Right lobe of liver (tissue), 6 donors: ENCODE results near the gene ELP2. TPM values are rescaled to one million over a fixed set of nuclear protein-coding genes. Genes with fewer than 3 reads are reported as not detected.

Experiments used
- ATAC-seq, 4 donors: fragments of 200-7000 bp; cut with Tn5 transposase; one replicate each; pipeline ENCODE4 v1.9.1; 2020; ENCODE audit warnings: mild to moderate bottlenecking in 4 of 4, moderate library complexity in 4 of 4
- DNase-seq, 3 donors: peaks; one replicate each; pipeline ENCODE4 v3.0.0-alpha.2; 2020
- H3K27ac ChIP-seq, 3 donors: fragments of 200-600 bp; one replicate each; pipeline ENCODE4 v1.8.0; 2022
- H3K27me3 ChIP-seq, 2 donors: fragments of 200-600 bp; one replicate each; pipeline ENCODE4 v1.8.0; 2022
- H3K36me3 ChIP-seq, 4 donors: fragments of 200-600 bp; sonication (generic) in 1 of 4; one replicate each; pipeline versions ENCODE4 v1.5.1 to v1.8.0; 2017 to 2022; ENCODE audit warnings: control low read depth in 1 of 4
- H3K4me1 ChIP-seq, 4 donors: fragments of 200-600 bp; sonication (generic) in 1 of 4; one replicate each; pipeline versions ENCODE4 v1.5.1 to v1.8.0; 2017 to 2022; ENCODE audit warnings: control low read depth in 1 of 4
- H3K4me3 ChIP-seq, 3 donors: fragments of 200-600 bp; one replicate each; pipeline ENCODE4 v1.8.0; 2022
- H3K9me3 ChIP-seq, 4 donors: fragments of 200-600 bp; sonication (generic) in 1 of 4; one replicate each; pipeline versions ENCODE4 v1.5.1 to v1.8.0; 2017 to 2022; ENCODE audit warnings: control low read depth in 1 of 4
- POLR2A ChIP-seq: fragments of 450-650 bp; IDR thresholded peaks from one replicate; pipeline ENCODE4 v1.6.1; 2017; ENCODE audit warnings: antibody characterized with exemption, mild to moderate bottlenecking
- WGBS: methylation state at CpG from one replicate; pipeline ENCODE4 v1.1.6; 2018; ENCODE audit warnings: low coverage, low lambda C conversion rate; ENCODE audit not compliant: insufficient coverage; ENCODE audit errors: missing lambda C conversion rate; 5-methylcytosine and 5-hydroxymethylcytosine counted together
- intact Hi-C, 2 donors: fragments of 100-400 bp; cut with DNase I; formaldehyde crosslinking; loops; one replicate each; pipeline versions ENCODE4 v1.11.2 to v1.14.1; 2022
- total RNA-seq, 6 experiments: library from RNA; depleted of rRNA in 2 of 6; stranded (reverse); fragments of >200 nt in 2 of 6; fragmentation: NEBNext Ultra II Directional in 3 of 6; extraction: Animal tissue kit (Norgen Biotek cat#: 25700) in 3 of 6; gene quantifications; one replicate each; pipeline versions ENCODE4 v1.1.0 to v1.2.4, GENCODE V29; 2016 to 2023
- TF ChIP-seq, protein P1 (sequence below), 4 donors: fragments of 200-600 bp in 3 of 4; fragments of 450-650 bp in 1 of 4; IDR thresholded peaks; one replicate each; pipeline versions ENCODE4 v1.5.1 to v1.8.0; 2016 to 2022; ENCODE audit warnings: antibody characterized with exemption in 4 of 4, mild to moderate bottlenecking in 2 of 4
- donor health status: DM: no; HTN: yes; CAD: no.
- donor health status: DM: no; HTN: no; CAD: no.
- donor health status: DM: no; HTN: no; CAD: no.
- donor health status: DM: no; HTN: yes; CAD: no.
- donor health status: DM: no; HTN: yes; CAD: no.

Gene ELP2
- total RNA-seq, 6 experiments from 2014 or later, result 26.9 to 58.7 (median 50.3) TPM

DNA sequence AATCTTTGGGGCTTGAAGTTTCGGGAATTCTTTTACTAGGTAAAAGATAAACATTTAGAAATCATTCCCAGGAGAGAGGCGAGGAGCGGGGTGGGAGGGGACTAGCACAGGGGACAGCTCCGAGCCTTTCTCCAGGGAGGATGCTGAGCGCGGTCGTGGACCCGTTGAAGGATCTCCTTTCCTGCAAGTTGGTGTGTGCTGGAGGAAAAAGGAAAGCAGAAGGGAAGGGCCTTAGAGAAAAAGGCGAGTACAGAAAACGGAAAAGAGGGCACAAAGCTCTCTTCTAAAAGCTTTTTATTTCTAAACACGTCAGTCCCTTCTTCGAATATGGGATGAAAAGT lies 1.2 kb upstream of the ELP2 start:
- no peak for TF ChIP-seq POLR2A
- TF ChIP-seq, protein P1, sequence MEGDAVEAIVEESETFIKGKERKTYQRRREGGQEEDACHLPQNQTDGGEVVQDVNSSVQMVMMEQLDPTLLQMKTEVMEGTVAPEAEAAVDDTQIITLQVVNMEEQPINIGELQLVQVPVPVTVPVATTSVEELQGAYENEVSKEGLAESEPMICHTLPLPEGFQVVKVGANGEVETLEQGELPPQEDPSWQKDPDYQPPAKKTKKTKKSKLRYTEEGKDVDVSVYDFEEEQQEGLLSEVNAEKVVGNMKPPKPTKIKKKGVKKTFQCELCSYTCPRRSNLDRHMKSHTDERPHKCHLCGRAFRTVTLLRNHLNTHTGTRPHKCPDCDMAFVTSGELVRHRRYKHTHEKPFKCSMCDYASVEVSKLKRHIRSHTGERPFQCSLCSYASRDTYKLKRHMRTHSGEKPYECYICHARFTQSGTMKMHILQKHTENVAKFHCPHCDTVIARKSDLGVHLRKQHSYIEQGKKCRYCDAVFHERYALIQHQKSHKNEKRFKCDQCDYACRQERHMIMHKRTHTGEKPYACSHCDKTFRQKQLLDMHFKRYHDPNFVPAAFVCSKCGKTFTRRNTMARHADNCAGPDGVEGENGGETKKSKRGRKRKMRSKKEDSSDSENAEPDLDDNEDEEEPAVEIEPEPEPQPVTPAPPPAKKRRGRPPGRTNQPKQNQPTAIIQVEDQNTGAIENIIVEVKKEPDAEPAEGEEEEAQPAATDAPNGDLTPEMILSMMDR (IDR thresholded peaks at IDR 0.05), result no peak
- Histone ChIP-seq H3K27ac (peak overlapping the region in 1 of 3 donors; percentile 99), H3K36me3 (peaks cover 0 to 12% (median 3%) of the 10 kb centered on the region in 4 donors), H3K27me3 (no peaks in the 10 kb centered on the region), H3K9me3 (no peaks in the 10 kb centered on the region), H3K4me3 (peak overlapping the region; percentile 65 to 75 (median 65)), H3K4me1 (peaks cover 0 to 24% (median 6%) of the 10 kb centered on the region in 4 donors)
- peak in 1 of 3 donors; percentile 35 for DNase-seq
- intact Hi-C loops, result no loop called here
- ATAC-seq, result peak in 1 of 4 donors; percentile 4
- WGBS, result under 1% methylated on average over 12 of the region's 12 CpGs

DNA sequence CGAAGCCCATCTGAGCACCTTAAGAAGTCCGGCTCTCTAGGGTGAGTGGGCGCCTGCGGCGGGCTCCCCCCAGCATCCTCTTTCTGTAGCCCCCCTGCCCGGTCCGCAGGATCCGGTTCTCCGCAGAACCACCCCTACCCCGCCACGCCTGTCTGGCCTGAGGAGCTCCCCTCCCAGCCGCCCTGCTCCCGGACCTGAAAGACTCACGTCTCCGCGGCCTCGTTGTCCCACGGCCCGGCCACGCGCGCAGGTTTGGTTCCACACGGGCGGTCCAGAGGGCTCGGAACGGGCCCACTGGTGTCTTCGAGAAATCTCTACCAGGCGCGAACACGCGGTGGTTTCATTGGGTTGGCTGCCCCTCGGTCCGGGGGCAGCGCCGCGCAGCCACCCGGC lies 796 bp upstream of the ELP2 start:
- peak overlapping the region; percentile 96 to 99 (median 99) for H3K27ac ChIP-seq
- ATAC-seq, result peak in 2 of 4 donors; percentile 0 to 2
- TF ChIP-seq, protein P1 (IDR thresholded peaks at IDR 0.05), result no peak
- TF ChIP-seq POLR2A, result no peak

DNA sequence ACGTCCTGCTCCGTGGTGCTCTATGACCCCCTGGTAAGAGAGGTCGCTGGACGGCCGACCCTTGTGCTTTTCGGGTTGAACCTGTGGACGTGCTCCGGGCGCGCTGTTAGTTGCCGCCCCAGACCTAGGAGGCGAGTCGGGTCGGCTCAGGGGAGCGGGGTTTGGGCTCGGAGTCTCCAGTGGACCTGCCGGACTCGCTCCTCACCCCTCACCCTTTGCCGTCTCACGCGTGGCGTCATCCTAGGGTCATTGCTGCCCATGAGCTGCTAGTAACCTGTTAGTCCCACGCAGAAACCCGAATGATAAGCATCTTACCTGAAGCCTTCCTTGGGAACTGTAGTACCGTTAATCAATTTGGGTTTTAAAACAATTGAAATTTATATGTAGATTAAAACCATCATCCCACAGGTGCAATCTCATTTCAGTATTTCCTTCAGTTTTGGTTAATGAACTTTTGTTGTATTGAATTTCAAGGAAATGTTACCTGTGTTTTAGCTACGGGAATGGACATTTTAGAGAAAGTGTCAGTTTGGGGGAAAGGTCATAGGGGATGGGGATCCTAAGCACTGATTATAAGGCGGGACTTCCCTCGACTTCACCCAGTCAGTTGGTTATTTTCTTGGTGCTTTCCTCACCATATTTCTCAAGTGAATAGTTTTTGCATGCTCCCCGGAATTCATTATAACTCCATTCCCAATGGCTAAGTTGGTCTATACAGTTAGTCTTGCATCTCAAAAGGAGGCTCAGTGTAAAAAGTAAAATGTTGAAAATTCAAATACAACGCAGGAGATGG lies 536 bp downstream of the ELP2 start:
- peak in 2 of 4 donors; percentile 27 to 53 for ATAC-seq
- peaks cover 0 to 24% (median 6%) of the 10 kb centered on the region in 4 donors for H3K4me1 ChIP-seq
- intact Hi-C loops, result no loop called here
- no peak for DNase-seq
- whole genome bisulfite sequencing, result 4% methylated on average over 11 of the region's 30 CpGs
- no peak for TF ChIP-seq POLR2A
- TF ChIP-seq, protein P1 (IDR thresholded peaks at IDR 0.05), result no peak
- no peaks in the 10 kb centered on the region for H3K27me3 ChIP-seq
- no peaks in the 10 kb centered on the region for H3K9me3 ChIP-seq
- peak overlapping the region; percentile 65 to 75 (median 65) for H3K4me3 ChIP-seq
- peak overlapping the region; percentile 96 to 99 (median 99) for H3K27ac ChIP-seq
- peaks cover 0 to 9% (median 4%) of the 10 kb centered on the region in 4 donors for H3K36me3 ChIP-seq

More for the DNA sequence above, 796 bp upstream of the ELP2 start:
- Histone ChIP-seq H3K9me3 (no peaks in the 10 kb centered on the region), H3K4me1 (peaks cover 0 to 24% (median 6%) of the 10 kb centered on the region in 4 donors), H3K27me3 (no peaks in the 10 kb centered on the region), H3K36me3 (peaks cover 0 to 9% (median under 1%) of the 10 kb centered on the region in 4 donors), H3K4me3 (peak overlapping the region; percentile 65 to 75 (median 65))
- intact Hi-C loops, result no loop called here
- no peak for DNase-seq
- WGBS, result 0% methylated on average over 15 of the region's 37 CpGs

DNA sequence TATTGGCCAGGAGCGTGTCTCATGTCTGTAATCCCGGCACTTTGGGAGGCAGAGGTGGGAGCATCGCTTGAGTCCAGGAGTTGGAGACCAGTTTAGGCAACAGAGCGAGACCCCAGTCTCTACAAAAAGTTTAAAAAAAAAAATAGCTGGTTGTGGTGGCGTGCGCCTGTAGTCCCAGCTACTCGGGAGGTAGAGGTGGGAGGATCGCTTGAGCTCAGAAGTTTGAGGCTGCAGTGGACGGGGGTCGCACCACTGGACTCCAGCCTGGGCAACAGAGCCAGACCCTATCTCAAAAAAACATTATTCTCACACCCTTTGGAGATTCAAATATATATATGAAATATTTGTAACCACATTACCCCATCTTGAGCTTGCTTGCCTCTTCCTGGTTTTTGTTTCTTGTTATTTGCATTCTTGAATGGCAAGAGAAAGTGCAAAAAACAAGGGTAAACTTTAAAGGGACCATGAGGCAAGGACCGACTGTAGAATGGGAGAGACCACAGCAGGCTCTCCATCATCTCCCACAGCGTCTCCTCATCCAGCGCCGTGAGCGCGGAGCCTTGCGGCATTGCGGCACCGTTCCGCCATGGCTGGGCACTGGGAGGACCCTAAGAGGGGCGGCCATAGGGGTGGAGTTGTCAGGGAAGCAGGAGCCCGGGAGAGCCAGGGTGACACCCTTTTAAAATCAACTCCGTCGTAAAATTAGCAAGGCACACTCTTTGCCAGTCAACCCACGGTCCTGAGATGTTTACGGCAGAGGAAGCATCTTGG lies 1.4 kb downstream of the ELP2 start:
- Histone ChIP-seq H3K27me3 (no peaks in the 10 kb centered on the region), H3K4me1 (peaks cover 0 to 24% (median 6%) of the 10 kb centered on the region in 4 donors), H3K4me3 (peak overlapping the region; percentile 65 to 75 (median 65)), H3K9me3 (no peaks in the 10 kb centered on the region), H3K36me3 (peaks cover 0 to 11% (median 4%) of the 10 kb centered on the region in 4 donors), H3K27ac (peak overlapping the region; percentile 96 to 99 (median 99))
- DNase-seq (no peak), ATAC-seq (no peak)
- WGBS, result 49% methylated on average over 17 of the region's 26 CpGs
- intact Hi-C loops, result no loop called here
- TF ChIP-seq, protein P1 (IDR thresholded peaks at IDR 0.05), result no peak
- no peak for TF ChIP-seq POLR2A
